ENCODE data around the gene LDLRAP1.

The LDLRAP1 gene

DNA sequence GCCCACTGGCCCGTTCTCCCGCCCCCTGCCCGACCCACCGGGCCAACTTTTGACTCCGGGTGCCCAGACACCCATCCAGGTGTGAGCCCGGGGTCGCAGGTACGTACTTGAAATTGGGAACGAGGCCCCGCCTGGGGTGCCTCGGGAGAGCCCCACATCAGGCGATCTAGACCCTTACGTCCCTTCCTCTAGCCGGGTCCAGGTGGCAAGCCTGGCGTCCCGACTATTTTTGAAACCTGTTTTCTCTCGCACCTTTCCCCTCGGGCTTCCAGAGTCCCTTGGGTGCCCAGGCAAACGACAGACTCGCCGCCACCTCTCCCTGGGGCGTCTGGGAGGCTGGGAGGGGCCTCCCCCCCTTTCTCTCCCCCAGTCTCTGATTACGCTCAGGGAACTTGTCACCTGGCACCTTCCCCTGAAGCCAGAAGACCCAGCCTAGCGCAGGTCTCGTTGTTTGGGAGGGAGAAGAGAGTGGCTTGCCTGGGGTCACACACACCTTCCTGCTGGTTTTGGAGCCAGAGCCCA lies 898 bp downstream of the LDLRAP1 start:
- DNase-seq = no peak

DNA sequence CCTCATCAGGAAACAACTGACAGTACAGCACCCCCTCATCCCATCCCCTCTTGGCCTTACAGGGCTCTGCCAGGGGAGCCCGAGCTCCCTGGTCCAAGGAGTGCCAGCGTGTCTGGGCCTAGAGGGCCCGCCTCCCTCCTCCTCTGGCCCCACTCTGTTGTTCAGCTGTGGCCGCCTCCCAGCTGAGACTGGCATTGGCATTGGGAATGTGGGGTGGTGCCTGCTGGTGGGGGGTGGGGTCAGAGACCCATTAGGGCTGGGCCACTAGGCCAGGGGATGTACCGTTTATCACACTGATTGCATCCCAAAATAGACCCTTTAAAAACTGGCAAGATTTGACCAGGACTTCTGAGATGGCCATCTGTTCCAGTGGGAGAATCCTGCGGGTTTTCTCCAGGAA lies 1.4 kb downstream of the LDLRAP1 start:
- DNase-seq = no peak

DNA sequence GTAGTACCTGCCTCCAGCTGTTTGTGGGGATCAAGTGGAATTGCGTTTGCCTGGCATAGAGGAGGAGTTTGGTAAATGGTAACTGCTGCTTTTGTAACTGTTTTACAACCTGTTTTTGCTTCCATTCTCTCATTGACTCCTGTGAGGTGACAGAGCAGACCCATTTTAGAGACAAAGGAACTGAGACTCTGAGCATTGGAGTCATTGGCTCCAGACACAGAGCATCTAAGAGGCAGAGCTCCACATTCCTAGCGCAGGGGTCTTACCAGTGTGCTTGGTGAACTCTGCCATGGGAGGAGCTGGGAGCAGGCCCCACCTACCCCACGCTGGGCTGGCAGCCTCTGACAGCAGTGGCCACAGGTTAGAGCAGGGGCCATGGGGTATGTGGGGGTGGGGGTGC lies 2.4 kb downstream of the LDLRAP1 start:
- no peak for DNase-seq

DNA sequence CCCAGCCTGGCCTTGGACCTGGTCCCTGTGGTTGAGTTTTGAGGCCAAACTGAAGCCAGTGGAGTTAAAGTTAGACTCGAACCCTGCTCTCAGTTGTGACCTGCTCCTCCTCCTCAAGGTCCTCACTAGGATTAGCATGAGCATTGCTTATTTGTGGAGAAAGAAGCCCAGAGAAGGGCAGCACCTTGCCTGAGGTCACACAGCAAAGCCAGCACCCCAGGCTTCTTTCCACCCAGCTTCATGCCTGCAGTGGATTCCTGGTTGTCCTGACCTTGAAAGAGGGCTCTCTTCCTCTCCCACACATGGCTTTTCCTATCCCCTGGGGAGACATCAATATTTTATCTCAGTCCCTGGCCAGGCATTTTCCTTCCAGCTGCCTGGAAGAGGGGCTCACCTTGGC lies 2.8 kb downstream of the LDLRAP1 start:
- no peak for DNase-seq

DNA sequence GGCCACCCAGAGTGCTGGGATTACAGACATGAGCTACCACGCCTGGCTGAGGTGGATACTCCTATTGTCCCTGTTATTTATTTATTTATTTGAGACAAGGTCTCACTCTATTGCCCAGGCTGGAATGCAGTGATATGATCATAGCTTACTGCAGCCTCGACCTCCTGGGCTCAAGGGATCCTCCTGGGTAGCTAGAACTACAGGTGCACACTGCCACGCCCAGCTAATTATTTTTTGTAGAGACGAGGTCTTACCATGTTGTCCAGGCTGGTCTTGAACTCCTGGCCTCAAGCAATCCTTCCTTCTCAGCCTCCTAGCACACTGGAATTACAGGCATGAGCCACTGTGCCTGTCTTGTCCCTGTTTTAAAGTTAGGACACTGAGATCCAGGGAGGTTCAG lies 5.2 kb downstream of the LDLRAP1 start:
- no peak for DNase-seq

DNA sequence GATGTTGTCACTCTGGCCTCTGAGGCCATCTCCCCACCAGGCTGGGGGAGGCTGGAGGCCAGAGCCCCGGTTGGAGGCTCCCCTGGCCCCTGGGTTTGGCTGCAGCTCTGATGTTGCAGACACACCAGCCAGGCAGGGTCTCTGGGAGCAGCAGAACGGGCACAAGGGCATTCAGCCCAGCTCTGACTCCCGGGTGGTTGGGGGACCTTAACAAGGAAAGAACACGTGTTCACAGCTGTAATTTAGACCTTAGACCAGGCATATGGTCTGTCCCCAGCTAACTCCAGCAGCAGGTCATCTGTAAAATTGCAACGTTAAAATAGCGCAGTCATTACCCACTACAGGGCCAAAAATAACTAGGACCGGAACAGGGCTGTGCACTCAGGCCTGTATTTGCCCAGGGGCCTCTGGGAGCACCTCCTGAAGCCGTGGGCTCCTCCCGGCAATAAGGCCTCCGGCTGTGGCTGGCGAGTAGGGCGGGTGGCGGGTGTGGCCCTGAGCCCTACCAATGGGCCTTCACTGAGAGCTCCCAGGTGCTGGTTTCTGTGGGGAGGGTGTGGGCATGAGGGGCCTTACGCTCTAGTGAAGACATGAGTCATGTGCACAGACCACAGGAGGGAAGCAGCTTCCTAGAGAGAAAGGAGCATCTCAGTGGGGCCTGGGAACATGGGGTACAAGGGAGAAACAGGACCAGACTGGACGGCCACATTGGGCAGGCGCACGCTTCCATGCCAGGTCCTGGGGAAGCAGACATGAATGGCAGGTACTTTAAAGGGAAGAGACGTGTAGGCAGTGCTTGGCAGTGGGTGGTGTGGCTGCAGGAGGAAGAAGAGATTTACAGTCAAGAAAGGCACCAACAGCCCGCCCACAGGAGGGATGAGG lies 6.1 kb downstream of the LDLRAP1 start:
- peak; percentile 63 for DNase-seq

DNA sequence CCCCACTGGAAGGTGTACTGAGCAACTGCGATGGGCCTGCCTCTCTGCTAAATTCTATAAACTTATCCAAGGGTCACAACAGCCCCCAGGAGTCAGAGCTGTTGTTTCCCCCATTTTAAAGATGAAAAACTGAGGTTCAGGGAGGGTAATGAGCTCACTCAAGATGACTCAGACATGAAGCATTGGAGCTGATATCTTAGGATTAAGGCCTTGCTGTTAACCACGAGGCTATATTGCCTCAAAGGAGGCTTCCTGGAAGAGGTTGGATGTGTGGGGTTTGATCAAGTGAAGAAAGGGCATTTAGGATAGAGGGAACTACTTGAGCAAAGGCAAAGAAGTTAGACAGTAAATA lies 6.7 kb downstream of the LDLRAP1 start:
- no peak for DNase-seq

DNA sequence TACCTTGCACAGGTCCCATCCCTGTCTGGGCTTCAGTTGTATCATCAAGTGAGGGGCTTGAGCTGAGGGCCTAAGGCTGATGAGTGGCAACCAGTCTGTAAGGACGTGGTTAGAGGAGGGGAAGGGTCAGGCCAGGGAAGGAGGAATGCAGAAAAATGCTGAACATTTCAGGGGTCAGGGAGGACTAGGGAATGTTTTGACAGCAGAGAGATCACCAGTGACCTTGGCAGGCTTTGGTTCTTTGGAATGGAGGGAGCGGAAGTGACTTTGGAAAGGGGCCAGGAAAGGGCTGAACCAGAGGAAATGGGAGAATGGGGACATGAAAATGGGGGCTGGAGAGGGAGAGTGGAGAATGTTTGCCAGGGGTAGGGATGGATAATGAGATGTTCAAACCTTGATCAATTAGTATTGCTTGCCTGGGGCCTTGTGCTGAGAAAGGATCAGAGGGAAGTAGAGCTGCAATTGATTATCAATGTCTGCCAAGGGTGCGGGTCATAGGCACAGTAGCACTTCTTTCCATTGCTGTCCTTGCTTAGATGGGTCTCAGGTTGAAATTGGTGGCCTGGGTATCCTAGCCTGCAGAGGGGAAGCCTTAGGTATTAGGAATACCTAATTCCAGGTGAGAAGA lies 7.4 kb downstream of the LDLRAP1 start:
- no peak for DNase-seq

DNA sequence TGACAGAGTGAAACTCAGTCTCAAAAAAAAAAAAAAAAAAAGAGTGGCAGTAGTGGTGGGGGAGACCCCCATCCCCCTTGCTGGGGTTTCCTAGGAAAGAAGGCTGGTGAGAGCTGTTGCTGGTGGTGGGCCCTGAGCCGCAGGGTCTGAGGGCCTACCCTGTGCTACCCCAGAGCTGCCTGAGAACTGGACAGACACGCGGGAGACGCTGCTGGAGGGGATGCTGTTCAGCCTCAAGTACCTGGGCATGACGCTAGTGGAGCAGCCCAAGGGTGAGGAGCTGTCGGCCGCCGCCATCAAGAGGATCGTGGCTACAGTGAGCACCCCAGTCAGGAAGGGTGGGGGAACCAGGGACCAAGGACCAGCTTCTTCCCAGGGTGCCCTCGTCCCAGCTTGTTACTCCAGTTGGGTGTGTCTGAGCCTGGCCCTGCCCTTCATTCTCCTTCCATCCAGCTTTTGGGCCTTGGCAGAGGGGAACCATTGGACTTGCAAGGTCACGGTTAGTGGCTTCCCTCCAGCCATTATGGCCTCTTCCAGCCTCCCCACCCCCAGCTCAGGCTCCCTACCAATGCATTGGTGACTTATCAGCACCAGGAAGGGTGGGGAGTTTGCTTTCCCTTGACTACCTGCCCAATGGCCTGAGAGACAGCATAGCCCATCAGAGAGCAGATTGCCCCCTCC lies 10.5 kb downstream of the LDLRAP1 start:
- no peak for DNase-seq

DNA sequence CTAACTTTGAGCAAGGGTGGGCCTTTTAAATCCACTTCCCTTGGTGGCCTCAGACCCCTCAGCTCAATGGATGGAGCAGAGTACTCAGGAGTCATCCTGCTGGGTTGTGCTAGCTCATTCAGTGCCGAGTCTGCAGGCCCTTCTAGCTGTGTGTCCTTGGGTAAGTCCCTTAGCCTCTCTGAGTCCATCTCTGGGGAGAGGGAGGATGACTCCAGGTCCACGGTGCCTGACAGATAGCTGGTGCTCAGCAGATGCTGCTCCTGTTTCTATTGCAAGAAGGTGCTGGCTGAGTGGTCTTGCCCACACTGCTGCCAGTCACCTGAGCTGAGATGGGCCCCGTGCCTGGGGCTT lies 11.0 kb downstream of the LDLRAP1 start:
- DNase-seq = no peak

DNA sequence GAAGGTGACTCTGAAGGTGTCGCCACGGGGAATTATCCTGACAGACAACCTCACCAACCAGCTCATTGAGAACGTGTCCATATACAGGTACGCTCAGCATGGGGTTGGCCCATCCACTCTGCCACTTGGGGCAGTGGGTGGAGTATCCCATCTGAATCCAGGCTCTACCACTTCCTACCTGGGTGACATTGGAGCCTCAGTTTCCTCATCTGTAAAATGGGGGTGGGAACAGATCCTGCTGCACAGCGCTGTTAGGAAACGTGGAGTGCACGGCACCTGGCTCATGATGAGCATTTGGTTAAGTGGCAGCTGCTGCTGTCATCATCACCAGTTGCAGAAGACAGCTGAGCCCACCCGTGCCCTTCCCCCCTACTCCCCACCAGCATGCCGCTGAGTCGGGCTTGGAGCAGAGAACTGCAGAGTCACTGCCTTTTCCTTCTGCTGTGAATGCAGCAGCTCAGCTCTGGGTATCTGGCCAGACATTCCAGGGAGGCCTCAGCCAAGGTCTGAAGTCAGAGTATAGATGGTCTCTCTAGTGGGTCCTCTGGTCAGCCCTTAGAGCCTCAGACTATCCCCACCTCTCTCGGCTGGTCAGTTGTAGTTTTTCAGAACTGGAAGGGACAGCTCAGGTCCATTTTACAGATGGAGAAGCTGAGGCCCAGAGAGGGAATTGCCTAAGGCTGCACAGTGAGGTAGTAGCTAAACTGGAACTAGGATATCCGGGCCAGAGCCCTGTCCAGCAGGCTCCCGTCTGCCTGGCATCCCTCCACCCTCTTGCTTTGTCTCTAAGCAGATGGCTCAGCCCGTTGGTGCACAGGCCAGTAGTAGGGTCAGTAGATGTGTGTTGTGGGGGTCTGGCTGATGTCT lies 11.7 kb downstream of the LDLRAP1 start:
- DNase-seq = no peak

DNA sequence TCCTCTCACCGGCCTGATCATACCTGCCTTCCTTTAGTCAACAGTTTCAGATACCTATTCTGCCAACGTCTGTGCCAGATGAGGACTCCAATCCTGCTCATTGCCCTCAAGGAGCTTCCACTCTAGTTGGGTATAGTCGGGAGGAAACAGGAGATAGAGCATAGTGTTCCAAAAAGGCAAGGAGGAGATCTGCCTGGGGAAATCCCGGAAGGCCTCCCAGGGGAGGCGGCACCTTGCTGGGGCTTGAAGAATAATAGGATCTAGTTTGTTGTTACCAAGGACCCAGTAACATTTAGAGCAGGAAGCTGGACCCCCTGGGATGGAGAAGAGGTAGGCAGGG lies 12.3 kb downstream of the LDLRAP1 start:
- DNase-seq = no peak

DNA sequence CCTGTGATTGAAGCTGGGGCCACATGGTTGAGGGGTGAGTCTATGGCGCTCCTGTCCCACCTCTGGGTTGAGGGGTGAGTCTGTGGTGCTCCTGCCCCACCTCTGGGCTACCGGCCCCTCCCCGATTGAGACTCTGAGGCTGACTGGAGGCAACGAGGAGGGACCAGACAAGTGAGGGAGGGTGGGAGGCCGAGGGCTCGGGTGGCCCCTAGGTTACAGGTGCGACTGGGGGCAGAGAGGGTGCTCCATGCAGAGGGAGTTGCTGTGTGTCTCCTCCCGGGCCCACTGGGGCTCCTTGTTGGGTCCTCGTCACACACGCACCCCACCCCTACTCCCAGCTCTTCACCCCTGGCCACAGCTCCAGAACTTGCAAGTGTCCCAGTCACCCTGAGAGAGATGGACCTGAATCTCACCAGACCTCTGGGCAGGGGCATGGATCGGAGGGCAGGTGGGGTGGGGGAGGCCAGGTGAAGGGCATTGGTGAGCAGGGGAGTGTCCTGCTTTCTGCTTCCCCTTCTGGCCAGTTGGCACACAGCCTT lies 12.8 kb downstream of the LDLRAP1 start:
- no peak for DNase-seq

DNA sequence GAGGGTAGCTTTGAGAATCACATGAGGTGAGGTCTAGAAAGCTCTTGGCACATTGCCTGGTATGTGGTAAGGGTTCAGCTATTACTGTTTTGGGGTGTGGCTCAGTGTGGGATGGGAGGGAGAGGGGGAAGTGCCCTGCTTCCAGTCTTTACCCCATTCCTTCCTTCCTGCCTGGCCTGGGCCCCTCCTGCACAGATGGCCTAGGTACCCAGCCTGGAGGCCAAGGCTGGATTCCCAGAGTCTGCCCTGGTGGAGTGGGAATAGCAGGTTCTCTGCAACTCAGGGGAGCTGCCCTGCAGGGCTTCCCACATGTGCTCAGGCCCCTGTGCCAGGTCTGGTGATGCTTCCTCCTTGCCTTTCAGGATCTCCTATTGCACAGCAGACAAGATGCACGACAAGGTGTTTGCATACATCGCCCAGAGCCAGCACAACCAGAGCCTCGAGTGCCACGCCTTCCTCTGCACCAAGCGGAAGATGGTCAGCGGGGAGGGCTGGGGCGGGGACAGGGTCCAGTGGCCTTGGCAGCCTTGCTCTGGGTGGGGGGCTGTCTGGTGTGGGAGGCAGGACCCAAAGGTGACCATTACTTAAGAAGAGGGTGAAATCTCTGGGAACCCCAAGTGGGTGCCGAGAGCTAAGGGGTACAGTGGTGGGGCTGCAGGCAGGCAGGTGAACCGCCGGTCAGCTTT lies 13.5 kb downstream of the LDLRAP1 start:
- DNase-seq = no peak

DNA sequence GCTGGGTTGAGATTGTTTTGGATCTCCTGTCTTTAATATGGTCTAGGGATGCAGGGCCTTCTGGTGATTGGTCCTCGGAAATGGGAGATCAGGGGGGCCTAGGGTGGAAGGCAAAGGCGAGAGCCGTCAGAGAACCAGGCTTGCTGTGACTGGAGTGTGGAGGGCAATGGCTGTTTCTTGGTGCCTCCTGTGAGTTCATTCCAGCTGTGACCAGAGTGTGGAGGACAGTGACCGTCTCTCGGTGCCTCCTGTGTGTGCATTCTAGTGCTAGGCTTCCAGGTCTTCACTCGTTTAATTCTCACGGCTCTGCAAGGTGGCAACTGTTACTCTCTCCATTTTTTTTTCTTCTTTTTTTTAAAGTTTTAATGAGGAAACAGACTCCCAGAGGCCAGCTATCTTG lies 14.1 kb downstream of the LDLRAP1 start:
- no peak for DNase-seq

DNA sequence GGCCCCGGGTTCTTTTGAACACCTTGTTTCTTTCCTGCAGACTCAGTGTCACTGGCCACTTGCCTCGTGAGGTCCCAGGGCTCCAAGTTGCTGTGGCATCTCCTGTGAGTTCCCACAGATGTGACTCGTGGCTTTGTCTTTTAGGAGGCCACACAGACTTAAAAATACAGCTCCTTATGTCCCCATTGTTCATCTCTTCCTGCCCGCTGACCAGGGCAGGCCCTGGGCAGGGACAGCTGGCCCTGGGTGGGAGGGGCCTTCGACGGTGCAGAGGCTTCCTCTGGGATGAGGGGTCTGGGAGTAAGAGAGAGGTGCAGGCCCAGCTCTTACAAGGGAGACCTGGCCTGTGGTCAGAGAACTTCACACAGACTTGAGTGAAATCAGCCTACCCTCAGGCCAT lies 15.6 kb downstream of the LDLRAP1 start:
- no peak for DNase-seq

DNA sequence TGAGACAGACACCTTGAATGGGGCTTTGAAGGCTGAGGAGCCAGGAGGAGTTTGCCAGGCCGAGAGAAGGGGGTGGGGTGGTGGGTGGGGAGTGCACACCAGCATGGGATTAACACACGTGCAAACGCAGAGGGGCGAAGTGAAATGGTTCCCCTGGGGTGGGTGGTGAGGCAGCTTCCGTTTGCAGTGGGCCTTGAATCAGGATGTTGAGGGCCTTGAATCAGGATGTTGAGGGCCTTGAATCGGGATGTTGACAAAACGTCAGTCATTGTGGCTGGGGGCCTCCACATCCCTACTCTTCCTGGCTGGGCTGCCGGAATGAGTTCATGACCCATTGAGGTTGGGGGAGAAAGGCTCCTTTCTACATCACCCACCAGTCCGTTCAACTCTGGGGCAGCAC lies 16.6 kb downstream of the LDLRAP1 start:
- no peak for DNase-seq

DNA sequence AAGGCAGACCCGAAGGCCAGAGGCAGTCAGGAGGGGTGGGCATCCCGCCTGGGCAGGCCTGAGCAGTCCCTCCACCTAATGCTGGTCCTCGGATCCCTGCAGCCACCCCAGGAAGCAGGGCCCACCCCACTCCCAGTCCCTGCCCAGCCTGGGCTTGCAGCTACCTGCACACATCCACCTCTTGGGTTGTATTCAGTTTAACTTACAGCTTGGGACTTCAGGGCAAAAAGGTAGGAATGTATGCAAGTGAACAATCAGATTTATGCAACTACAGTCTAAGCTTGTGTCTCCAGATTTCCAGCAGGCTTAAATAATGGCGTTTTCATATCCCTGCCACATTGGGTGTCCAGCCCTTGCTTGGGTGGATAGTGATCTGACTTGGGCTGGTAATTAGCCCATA lies 17.4 kb downstream of the LDLRAP1 start:
- no peak for DNase-seq

DNA sequence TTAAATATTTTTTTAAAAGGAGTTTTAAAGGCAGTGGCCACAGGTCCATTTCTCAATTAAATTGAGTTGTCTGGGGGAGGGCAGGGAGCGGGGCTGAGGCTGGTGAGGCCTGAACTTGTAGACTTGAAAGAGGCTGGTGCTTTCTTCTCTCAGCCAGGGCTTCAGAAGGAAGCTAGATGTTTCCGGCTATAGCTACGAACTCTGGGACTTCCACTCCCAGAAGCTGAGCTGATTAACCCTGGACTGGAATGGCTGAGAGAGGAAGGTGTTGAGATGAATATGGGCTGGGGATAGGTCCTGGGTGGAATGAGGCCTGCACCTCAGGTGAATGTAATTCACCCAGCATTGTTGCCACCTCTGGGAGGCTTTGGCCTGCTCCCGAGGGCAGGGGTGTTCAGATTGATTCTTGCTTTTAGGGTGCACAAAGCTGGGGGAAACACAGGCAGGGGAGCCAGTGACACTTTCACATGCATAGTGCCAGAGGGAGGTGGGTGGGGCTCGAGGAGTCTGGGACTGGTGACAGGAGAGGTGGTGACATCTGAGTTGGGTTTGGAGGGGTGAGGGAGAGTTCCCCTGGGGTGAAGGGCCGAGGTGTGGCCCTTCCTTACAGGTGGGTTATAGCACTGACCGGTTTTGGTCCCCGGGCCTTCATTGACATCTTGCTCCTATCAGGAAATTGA lies 18.2 kb downstream of the LDLRAP1 start:
- DNase-seq = no peak

DNA sequence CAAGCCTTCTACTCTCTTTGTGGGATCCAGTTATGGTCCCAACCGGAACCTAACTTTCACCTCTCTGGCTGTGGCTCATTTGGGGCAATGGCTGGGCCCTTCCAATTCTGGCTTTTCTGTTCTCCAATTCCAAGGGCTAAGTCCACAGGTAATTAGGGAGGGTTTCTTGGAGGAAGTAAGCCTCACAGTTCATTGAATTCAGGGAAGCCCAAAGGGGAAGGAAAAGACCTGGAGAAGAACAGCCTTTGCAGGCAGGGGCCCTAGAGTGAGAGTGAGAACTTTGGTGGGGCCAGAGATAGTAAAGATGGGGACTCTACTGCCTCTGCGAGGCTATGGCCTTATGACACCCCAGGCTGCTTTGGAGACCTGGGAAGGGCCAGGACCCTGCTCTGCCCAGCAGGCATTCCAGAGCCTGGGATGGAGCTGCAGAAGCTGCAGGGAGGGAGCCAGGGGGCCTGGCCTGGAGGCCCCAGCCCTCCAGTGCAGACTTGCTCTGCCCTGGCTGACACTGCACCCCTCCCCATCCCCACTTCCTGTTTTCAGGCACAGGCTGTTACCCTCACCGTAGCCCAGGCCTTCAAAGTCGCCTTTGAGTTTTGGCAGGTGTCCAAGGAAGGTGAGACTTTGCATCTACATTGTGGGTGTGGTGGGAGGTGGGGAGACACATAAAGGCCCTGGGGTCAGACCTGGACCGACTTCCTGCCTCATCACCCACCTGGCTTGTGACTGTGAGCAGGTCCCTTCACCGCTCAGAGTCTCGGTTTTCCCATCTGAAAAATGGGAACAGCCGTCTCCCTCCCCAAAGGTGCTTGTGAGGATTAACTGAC lies 18.9 kb downstream of the LDLRAP1 start:
- DNase-seq = peak; percentile 19

DNA sequence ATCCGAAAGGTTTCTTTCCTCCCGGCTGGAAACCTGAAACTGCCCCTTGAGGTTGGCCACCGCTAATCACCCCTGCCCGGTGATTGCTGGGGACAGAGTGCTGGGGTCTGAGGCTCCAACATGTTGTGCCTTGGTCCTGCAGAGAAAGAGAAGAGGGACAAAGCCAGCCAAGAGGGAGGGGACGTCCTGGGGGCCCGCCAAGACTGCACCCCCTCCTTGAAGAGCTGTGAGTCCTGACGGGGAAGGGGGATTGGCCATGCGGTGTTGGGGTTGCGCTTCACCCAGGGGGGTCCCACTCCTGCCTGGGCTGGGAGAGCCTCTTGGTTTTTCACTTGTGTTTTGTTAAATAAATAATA lies 19.5 kb downstream of the LDLRAP1 start:
- no peak for DNase-seq

Measured in NCI-H146 (cell line).